Hindlimb muscle (tissue), 1 donor: ENCODE measurements around the gene ORC4. TPM values are rescaled to one million over a fixed set of nuclear protein-coding genes. Genes with fewer than 3 reads are reported as not detected.
A peak's percentile ranks its signal among the peaks of the same experiment; 100 is the strongest.

Experiments
- DNase-seq: peaks from one replicate; pipeline ENCODE4 v3.0.0-alpha.2; 2013
- polyA plus RNA-seq: library from polyadenylated mRNA; unstranded; fragments of 120-200 nt; gene quantifications from one replicate; pipeline ENCODE4 v1.2.1, GENCODE V29; 2013; ENCODE audit not compliant: insufficient read length

Gene ORC4
- 33.7 TPM for polyA plus RNA-seq

DNA sequence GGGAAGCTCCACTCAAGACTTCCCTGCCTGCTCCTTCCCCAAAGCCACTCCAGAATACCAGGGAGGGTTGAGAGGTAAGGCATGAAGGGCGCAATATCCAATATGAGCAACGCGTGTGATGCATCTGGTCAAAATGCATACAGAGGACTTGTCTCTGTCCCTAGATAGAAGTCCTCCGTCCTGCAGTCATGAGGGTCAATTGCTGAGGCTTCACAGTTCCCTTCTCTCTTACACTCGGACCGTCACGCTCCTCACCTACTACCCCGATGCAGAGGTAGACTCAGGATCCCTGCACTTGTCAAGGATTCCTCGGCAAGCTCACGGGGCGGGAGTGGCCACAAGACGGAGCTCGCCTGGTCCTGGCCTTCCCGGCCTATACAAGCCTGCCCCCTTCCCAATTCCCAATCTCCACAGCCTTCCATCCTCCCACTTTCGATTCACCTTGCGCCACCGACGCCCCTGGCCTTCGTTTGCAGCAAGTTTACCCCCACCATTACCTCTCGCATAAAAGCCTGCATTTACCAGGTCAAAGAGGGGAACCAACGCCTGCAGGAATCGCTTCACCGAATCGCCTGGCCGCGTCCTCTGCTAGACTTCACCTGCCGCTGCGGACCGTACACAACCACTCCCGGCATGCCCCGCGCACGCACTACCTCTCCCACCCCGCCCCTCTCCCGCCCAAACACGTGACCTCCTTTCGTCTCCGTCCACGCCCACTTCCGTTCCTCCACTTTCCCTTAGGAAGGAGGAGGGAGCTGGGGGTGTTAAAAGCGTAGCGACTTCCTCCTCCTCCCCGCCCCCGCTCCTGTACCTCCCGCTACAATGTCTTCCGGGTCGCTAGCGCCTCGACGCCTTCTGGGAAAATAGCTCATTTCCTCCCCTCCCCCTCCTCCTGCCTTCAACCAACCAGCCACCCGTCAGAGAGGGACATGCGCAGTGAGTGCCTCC lies at the start of gene ORC4:
Gene ORC4, minus strand, starts transcription at position 627 of the 948 bp plus-strand sequence. CDS start 44,779 bp downstream, outside the sequence.
- DNase-seq = peak; percentile 99

DNA sequence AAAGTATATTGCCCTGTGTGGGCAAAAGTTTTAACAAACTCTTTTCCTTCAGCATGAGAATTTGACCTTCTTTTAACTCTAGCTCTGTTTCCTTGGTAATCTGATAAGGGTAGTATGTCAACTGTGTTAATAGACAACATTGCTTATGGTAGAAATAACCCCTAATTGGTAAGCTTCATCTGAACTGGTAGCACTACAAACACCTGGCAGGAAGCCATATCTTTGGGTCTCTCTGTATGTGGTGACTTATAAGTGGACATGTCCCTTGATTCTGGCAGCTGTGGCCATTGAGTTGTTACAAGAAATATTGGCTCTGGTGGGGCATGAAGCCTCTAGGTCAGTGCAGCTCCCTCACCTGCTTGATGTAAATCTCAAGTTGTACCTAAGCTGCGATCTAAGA lies 47.3 kb upstream of the ORC4 start:
- no peak for DNase-seq

DNA sequence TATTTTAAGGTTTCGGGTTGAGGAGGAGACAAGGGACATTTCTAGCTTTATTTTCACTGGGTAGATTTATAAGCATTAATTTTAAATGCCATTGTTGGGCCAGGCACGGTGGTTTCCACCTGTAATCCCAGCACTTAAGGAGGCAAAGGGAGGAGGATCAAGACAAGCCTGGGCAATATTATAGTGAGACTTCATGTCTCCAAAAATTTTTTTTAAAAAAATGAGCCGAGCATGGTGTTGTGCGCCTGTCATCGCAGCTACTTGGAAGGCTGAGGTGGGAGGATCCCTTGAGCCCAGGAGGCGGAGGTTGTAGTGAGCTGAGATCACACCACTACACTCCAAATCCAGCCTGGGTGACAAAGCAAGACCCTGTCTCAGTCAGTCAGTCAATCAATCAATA lies 45.4 kb upstream of the ORC4 start:
- DNase-seq = no peak

DNA sequence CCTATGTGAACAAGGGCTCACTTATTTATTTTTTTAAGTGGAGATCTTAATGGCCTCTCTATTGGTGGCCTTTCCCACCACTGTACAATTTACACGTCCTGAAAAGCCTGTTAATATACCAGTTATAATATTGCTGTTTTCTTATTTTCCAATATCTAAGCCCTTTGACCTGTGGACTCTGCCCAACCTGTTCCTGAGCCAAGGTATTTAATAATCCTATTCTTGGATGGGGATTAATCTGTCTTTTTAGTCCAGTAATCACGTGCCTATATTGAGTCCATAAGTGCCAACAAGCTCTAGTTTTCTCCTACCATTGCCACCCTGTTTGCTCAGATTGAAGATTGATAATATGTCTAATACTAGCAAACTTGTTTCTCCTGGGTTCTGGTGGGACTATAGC lies 43.1 kb upstream of the ORC4 start:
- no peak for DNase-seq

DNA sequence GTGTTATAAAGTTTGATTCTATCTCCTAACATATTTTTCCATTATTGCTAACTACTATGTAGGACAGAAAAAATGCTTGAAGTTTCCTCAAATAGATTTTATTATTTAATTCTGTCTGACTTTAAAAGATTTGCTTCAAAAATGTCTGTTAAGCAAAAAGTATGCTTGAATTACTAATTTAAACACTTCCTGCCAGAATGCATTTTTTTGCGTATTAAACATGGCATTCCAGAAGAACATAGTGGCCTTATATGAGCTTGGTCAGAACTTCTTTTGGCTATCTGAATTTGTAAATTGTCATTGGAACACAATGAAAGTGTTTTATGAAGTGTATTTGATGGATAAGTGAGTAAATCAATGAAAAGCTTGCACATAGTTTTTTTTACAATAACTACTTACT lies 38.1 kb upstream of the ORC4 start:
- no peak for DNase-seq

DNA sequence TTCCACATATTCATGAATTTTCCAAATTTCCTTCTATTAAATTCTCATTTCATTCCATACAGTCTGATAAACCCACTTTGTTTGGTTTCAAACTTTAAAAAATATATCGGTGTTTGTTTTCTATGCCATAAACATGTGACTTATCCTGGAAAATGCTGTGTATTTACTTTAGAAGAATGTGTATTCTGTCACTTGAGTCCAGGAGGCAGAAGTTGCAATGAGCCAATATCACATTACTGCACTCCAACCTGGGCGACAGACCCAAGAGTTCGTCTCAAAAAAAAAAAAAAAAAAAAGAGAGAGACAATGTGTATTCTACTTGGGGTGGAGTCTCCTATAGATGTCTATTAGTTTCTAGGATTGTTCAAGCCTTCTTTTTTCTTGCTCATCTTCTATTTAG lies 32.1 kb upstream of the ORC4 start:
- DNase-seq = no peak

DNA sequence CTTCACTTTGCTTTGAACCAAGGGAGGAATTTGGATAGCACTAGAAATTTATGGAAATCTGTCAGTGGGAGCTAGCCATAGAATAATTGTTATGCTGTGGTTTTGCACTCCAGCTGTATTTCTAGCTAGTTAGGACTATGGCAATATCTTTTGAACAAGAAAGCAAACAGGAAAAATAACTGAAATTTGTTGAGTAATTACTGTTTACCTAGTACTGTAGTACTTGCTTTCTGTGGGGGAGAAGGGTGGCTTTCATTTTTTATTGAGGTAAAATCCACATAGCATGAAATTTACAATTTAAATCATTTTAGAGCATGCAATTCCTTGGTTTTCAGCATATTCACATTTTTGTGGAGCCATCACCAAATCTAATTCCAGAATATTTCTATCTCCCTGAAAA lies 28.7 kb upstream of the ORC4 start:
- no peak for DNase-seq

DNA sequence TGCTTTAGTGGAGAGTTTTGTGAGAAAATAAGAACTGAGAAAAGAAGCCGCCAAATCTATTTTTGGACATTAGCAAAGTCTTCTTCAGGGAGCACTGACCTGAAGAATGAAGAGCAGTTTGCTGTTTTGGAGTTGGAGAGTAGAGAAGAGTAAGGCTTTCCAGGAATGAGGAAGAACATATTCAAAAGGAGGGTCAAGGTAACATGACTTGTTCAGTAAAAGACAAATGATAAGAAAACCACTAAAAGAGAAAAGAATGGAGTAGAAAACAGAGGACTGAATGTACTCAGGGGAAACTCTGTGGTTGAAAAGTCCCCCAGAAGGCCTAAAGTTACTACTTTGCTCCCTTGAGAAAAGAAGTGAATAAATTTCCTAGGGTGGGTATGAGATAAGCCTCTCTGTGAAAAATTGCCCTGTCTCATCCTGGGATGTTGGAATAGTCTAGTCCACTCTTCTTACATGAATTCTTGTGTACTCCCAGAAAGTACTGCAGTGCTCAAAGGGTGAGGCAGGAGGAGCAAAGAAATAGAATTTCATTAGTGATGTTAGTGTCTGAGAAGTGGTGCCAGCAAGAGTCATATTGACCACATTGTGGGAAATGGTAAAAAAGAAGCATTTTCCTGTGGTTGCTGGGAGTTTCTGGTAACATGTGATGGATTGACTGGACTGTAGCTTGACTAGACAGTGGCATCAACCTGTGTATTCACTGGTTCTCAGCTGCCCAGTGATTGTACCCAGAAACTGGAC lies 28.1 kb upstream of the ORC4 start:
- no peak for DNase-seq

DNA sequence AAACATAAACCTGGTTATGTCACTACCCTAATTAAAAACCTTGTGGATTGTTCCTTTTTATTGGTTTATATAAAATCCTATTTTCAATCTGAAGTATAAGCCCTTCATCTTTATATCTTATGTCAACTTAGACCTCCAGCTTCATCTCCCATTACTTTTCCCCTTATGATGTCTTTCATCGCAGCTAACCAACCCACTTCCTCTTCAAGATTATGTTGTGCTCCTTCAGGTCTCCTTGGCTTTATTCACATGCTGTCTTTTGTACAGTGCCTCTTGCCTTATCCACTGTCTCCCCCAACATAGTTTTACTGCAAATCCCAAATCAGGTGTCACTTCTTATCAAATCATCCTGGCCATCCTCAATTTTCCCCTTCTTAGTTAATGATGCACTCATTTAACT lies 26.3 kb upstream of the ORC4 start:
- DNase-seq = no peak

DNA sequence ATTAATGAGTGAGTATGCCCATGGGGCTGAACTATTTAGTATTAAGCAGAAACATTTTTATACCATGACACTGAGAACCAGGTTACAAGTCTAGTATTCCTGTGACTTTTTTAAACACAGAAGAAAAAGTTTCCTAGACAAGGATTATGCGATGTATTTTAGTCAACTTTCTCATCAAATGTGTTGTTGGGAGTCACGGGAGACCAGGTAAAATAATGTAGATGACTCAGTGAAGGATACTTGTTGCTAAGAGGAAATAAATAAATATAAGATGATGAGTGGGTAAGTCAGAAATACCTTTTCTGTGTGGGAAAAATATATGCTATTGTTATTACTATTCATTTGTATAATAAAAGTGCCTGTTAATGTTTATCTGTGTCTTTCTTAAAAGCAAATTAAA lies 23.8 kb upstream of the ORC4 start:
- DNase-seq = no peak

DNA sequence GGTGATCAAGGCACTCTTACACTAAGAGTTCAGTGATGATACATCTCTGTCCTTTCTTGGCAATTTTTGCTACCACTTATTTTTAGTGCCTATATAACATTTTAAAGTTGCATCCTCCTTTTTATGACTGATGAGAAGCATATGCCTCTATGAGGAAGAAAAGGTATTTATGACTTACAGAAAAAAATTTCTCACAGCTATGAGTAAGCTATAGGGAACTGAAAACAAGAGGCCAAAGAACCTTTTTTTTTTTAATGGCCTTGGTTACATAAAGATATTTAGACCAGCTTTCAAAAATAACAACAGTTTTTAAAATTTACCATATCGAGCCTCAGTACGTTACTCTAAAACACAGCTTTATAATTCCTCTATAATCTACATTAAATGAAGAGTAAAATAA lies 21.7 kb upstream of the ORC4 start:
- no peak for DNase-seq

DNA sequence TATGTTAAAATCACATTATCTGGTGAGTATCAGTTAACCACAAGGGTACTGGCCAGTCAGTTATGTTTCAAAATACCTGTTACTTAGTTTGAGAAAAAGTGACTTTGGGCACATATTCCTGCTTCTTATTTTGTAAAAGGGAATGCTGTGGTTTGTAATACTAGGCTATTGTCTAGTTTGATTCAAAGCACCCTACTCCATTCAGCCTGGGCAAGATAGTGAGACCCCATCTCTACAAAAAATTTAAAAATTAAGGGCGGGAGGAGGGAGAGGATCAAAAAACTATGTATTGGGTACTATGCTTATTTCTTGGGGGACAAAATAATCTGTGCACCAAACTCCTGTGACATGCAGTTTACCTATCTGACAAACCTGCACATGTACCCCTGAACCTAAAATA lies 19.2 kb upstream of the ORC4 start:
- DNase-seq = no peak

DNA sequence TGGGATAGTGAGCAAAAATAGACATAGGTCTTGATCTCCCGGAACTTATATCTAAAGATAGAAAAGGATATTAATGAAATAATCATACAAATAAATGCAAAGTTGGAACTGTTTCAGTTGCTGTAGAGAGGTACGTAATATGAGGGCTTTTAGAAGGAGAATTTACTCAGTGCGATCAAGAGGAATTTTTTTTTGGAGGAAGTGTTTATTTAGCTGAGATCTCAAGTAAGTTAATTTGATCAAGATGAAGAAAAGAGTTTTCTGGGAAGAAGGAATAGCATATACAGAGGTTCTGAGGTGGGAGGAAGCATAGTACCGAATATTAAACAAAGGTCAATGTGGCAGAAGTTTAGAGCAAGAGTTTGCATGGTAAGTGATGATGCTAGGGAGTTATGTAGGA lies 11.7 kb upstream of the ORC4 start:
- no peak for DNase-seq

DNA sequence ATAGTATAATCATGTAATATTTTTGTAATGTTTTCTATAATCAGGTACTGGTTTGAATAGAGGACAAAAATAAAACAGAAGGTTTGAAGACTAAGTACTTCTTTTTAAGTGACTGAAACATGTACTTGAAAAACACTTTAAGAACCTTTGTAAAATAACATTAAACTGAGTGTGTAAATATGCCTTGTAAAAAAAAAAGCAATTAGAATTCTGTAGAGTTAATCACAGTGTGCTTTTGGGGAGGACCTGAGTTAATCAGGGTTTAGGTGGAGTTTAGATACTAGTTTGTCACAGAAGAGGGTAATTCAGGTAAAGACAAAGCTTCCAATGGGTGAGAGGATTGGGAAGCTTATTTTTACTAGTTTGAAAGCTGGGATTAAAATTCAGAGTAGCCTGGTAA lies 10.6 kb upstream of the ORC4 start:
- no peak for DNase-seq

DNA sequence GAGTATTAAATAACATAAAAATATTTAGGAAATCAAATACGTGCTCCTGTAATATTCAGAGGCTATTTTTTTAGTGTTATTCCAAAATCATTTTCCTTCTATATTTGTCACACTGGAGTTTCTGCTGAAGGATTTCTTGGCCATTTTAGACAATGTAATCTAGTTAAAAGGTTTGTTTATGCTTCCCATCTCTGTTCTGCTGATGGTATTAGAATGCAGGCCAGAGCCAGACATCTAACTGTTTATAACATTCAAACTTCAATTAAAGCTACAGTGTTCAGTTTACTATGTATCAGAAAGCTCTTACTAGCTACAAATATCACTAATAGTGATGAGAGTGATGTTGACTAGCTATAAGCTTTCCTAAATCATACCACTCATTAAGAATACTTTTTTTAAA lies 8.2 kb upstream of the ORC4 start:
- no peak for DNase-seq

DNA sequence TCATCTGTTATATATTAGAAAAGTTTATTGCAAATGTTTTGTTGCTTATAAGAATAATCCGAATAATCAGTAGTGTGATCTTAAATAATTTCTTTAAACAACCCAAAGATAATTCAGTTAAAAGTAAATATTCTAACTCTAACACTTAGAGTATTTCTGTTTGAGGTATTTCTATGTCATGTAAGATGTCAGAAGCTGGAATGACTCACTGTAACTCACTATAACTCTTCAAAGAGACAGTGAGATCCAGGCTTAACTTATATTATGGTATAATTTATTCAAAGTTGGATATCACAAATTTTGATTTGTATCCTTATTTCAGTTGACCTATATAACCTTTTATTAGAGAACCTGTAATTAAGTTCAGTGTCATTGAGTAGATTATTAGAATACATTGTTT lies 7.3 kb upstream of the ORC4 start:
- no peak for DNase-seq

DNA sequence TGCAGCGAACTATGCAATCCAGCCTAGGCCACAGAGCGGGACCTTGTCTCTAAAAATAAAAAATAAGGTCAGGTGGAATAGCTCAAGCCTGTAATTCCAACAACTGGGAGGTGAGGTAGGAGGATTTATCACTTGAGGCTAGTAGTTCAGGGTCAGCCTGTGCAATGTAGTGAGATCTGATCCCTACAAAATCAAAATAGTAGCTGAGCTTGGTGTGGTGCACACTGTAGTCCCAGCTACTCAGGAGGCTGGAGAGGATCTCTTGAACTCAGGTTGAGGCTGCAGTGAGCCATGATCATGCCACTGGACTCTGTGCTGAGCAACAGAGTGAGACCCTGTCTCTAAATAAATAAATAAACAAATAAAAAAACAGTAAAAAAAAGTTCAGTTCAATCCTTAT lies 6.0 kb upstream of the ORC4 start:
- DNase-seq = no peak

DNA sequence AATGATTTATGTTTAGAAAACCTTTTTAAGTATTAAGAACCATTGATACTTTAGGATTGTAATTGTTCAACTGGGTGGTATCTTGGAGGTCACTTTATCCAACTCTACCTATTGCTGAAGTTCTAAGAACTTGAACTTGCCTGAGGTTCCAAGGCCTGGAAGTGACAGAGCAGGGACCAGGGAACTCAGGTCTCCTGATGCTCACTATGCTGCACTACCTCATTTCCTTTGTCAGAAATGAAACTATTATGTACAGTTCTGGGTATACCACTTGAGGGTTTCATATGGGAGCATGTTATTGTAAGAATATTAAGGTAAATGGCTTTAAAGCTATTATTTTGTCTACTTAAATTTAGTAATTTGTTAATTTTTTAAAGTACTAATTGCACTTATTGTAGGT lies 3.3 kb upstream of the ORC4 start:
- no peak for DNase-seq

DNA sequence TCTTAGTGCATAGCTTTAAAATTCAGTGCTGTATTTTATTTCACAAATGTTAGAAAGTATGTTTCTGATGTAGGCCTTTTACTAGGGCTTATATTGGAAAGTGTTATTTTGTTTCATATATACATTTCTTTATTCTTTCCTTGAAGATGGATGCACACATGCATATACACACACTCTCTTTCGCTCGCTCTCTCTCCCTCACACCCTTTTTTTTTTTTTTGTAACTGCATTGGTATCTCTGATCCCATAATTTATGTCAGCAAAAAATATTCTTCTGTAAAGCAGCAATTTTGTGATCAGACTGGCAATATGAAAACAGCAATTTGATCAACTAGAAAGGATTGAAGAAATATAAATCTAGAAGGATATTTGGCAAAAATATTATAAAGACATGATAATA lies 2.3 kb upstream of the ORC4 start:
- DNase-seq = no peak

DNA sequence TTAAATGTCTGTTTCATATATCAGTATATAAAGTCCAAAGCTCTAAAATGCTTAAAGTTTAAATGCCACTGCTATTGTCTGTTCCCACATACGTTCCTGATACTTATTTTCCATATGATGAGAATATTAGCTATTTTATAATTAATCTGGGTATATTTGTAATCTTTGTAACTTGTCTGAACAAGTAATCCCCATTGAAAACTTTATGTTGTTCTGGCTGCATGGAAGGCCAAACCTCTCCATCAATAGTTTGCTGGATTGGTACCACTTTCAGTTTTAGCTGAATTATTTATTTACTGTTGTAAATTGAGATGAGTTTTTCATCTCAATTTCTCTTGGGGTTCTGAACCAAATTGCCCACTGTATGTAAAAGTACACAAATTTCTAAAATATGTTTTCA lies 1.8 kb upstream of the ORC4 start:
- no peak for DNase-seq

DNA sequence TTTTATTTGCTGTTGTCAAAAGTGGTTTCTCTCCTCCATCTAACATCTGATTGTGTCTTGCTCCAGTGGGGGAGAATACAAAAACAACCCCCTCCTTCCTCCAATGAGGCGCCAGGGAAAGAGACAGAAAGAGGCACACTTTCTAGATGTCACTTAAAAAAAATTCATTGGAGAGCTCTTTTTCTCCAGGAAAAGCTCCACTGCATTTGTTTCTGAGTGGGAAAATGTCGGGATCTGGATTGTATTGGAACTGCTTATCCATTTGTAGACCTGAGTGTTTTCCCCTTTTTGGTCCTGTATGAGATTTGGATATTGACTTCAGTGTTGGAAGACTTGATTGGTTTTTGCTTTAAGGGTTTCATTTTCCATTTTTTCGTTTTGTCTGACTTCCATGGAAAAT lies 1.3 kb upstream of the ORC4 start:
- no peak for DNase-seq

DNA sequence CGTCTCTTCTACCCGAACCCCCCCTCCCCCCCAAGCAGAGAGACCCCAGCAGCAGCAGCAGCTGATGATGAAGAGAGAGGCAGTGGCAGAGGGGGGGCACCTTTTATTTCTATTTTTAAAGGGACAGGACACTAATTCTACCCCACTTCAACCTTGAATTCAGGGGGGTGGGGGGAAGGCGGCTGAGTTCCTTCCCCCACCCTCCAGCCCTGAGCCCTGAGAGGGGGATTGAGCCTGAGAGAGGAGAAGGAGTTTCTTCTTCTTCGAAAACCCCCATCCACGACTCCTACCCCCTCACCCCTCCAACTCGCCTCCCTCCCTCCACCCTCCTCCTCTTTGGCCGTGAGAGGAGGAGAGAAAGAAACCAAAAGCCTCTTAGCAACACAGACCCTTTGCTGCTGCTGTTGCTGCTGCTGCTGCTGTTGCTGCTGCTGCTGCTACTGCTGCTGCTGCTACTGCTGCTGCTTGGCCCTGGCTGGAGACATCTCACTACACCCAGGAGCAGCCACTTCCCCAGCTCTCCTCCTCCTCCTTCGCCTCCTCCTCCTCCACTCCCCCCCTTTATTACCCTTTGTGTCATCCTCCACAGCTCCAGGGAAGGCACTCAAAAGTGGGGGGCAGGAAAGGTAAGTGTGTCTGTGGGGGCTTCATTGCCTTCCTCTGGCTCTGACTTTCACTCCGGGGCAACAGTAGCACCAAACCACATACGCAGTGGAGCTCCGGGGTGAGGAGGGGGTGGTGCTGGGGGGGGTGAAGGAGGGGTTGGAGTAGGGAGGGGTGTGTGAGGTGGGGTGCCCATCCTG lies 723 bp upstream of the ORC4 start, which contains the start of gene MBD5:
Gene MBD5, plus strand, starts transcription at position 33 of the 803 bp plus-strand sequence.
- no peak for DNase-seq

DNA sequence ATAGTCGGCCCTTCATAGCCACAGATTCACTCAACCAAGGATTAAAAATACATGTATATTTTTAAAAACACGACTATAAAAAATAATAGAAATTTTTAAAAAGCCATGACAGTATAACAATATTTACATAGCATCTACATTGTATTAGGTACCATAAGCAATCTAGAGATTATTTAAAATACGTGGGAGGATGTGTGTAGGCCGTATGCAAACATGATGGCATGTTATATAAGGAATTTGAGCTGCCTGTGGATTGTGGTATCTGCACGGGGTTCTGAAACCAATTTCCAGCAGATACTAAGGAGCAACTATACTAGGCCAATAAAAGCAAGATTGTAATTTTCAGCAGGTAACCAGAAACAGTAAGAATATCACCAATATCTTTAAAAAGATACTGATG lies 5.9 kb downstream of the ORC4 start:
- DNase-seq = no peak
